GM21423 (cell line): Measurements from ENCODE around the gene RPP38.

Experiments
- ATAC-seq: cut with Tn5 transposase; IDR thresholded peaks from one replicate; pipeline ENCODE4 v1.9.1; 2021; ENCODE audit warnings: mild to moderate bottlenecking, moderate library complexity; ENCODE audit not compliant: unreplicated experiment

RPP38 gene

GRCh38 chr10:15106352-15107013 lies 9.3 kb downstream of the RPP38 start:
- ATAC-seq = peak; percentile 74

GRCh38 chr10:15112657-15113056 lies 15.5 kb downstream of the RPP38 start:
- ATAC-seq = no peak

- no peak for ATAC-seq
Observed at GRCh38 chr10:15113766-15114165, 16.6 kb downstream of the RPP38 start.

GRCh38 chr10:15116225-15116624 lies 19.1 kb downstream of the RPP38 start:
- no peak for ATAC-seq

GRCh38 chr10:15118615-15119014 lies 21.5 kb downstream of the RPP38 start:
- ATAC-seq = no peak

GRCh38 chr10:15120523-15120922 lies 23.4 kb downstream of the RPP38 start:
- no peak for ATAC-seq

- no peak for ATAC-seq
Observed at GRCh38 chr10:15121707-15122106, 24.6 kb downstream of the RPP38 start.

GRCh38 chr10:15122477-15123030 lies 25.4 kb downstream of the RPP38 start:
- ATAC-seq = peak; percentile 79

GRCh38 chr10:15123749-15124184 lies 26.6 kb downstream of the RPP38 start:
- no peak for ATAC-seq

GRCh38 chr10:15124190-15124589 lies 27.0 kb downstream of the RPP38 start:
- ATAC-seq = no peak

- no peak for ATAC-seq
Observed at GRCh38 chr10:15124908-15125307, 27.8 kb downstream of the RPP38 start.

- no peak for ATAC-seq
Observed at GRCh38 chr10:15131330-15131729, 34.2 kb downstream of the RPP38 start.

GRCh38 chr10:15136129-15137035 lies 39.2 kb downstream of the RPP38 start:
- no peak for ATAC-seq

GRCh38 chr10:15137036-15137359 lies 39.8 kb downstream of the RPP38 start:
- ATAC-seq = no peak

- no peak for ATAC-seq
Observed at GRCh38 chr10:15137636-15138035, 40.5 kb downstream of the RPP38 start.

- no peak for ATAC-seq
Observed at GRCh38 chr10:15140698-15141097, 43.5 kb downstream of the RPP38 start.

GRCh38 chr10:15141136-15142054 lies 44.2 kb downstream of the RPP38 start:
- ATAC-seq = peak; percentile 82

- no peak for ATAC-seq
Observed at GRCh38 chr10:15144788-15145187, 47.6 kb downstream of the RPP38 start.

GRCh38 chr10:15146366-15146765 lies 49.2 kb downstream of the RPP38 start:
- ATAC-seq = no peak

GRCh38 chr10:15147594-15148392 lies 50.6 kb downstream of the RPP38 start:
- ATAC-seq = no peak
